ENCODE data around the gene PXT1.

DNA sequence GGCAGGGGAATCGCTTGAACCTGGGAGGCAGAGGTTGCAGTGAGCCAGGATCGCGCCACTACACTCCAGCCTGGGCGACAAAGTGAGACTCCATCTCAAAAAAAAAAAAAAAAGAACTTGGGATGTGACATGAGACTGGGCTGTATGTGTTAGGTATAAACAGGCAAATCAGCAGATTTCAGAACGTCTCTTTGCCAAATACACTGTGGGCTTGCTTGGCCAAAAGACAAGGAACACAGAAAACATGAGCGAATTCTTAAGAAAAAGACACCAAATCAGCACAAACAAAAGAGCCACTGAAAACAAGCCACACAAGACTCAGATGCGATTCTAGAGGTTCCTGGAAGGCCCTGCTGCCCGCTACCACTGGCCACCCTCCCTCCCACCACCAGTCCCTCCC, 67.7 kb downstream of the PXT1 start:
- TF ChIP-seq, protein P1, sequence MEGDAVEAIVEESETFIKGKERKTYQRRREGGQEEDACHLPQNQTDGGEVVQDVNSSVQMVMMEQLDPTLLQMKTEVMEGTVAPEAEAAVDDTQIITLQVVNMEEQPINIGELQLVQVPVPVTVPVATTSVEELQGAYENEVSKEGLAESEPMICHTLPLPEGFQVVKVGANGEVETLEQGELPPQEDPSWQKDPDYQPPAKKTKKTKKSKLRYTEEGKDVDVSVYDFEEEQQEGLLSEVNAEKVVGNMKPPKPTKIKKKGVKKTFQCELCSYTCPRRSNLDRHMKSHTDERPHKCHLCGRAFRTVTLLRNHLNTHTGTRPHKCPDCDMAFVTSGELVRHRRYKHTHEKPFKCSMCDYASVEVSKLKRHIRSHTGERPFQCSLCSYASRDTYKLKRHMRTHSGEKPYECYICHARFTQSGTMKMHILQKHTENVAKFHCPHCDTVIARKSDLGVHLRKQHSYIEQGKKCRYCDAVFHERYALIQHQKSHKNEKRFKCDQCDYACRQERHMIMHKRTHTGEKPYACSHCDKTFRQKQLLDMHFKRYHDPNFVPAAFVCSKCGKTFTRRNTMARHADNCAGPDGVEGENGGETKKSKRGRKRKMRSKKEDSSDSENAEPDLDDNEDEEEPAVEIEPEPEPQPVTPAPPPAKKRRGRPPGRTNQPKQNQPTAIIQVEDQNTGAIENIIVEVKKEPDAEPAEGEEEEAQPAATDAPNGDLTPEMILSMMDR (conservative IDR thresholded peaks at IDR 0.05; ENCODE audit: low read length): no peak
- TF ChIP-seq EZH2phosphoT487 (IDR thresholded peaks at IDR 0.05; ENCODE audit: borderline replicate concordance, low read depth, low read length): no peak

All from OCI-LY7 (cell line).